Neural cell (in vitro differentiated cells): ENCODE measurements around the gene CUBN. TPM values are rescaled to one million over a fixed set of nuclear protein-coding genes. Genes with fewer than 3 reads are reported as not detected.

Experiments
- H2AFZ ChIP-seq: fragments of 200-600, 300-800 bp; sonication (generic), shearing (Covaris generic); 2 replicates; pipeline ENCODE4 v1.6.0; 2014; ENCODE audit warnings: low read depth, mild to moderate bottlenecking, antibody characterized with exemption, low read length, moderate library complexity
- H3F3A ChIP-seq: fragments of 200-600 bp; shearing (Covaris generic); 2 replicates; pipeline ENCODE4 v1.6.1; 2016; ENCODE audit warnings: mild to moderate bottlenecking, moderate library complexity, mixed read lengths, antibody characterized with exemption, low read length; ENCODE audit not compliant: insufficient read depth, poor library complexity, severe bottlenecking
- H3K27ac ChIP-seq: fragments of 200-600, 300-800 bp; sonication (generic), shearing (Covaris generic); 2 replicates; pipeline ENCODE4 v1.5.1; 2014; ENCODE audit warnings: mild to moderate bottlenecking, low read length, moderate library complexity
- H3K27me3 ChIP-seq: fragments of 300-800, 200-600 bp; sonication (generic), shearing (Covaris generic); 2 replicates; pipeline ENCODE4 v1.6.0; 2014; ENCODE audit warnings: mild to moderate bottlenecking, low read depth, low read length, moderate library complexity; ENCODE audit not compliant: insufficient read depth
- H3K36me3 ChIP-seq: fragments of 300-800, 200-600 bp; sonication (generic), shearing (Covaris generic); 2 replicates; pipeline ENCODE4 v1.5.1; 2014; ENCODE audit warnings: mild to moderate bottlenecking, antibody characterized with exemption, low read length, moderate library complexity; ENCODE audit not compliant: insufficient read depth
- H3K4me2 ChIP-seq: fragments of 300-800, 200-600 bp; sonication (generic), shearing (Covaris generic); 2 replicates; pipeline ENCODE4 v1.6.0; 2014; ENCODE audit warnings: mild to moderate bottlenecking, low read length
- H3K4me3 ChIP-seq: fragments of 300-800, 200-600 bp; sonication (generic), shearing (Covaris generic); 2 replicates; pipeline ENCODE4 v1.5.1; 2014; ENCODE audit warnings: mild to moderate bottlenecking, low read length, moderate library complexity
- H3K79me2 ChIP-seq: fragments of 200-600 bp; shearing (Covaris generic); replicated peaks from 2 replicates; pipeline ENCODE4 v1.6.0; 2014; ENCODE audit warnings: mild to moderate bottlenecking, low read length, moderate library complexity; ENCODE audit not compliant: insufficient read depth
- H3K9ac ChIP-seq: fragments of 300-800, 200-600 bp; sonication (generic), shearing (Covaris generic); 2 replicates; pipeline ENCODE4 v1.6.1; 2016; ENCODE audit warnings: mild to moderate bottlenecking, low read length, mixed read lengths
- H3K9me2 ChIP-seq: fragments of 200-600 bp; shearing (Covaris generic); 2 replicates; pipeline ENCODE4 v1.6.1; 2016; ENCODE audit warnings: mild to moderate bottlenecking, low read length, mixed read lengths; ENCODE audit not compliant: insufficient read depth
- H3K9me3 ChIP-seq: fragments of 200-600, 300-800 bp; sonication (generic), shearing (Covaris generic); 2 replicates; pipeline ENCODE4 v1.6.1; 2016; ENCODE audit warnings: mild to moderate bottlenecking, mixed run types, low read length, moderate library complexity, mixed read lengths
- H4K20me1 ChIP-seq: fragments of 200-600 bp; shearing (Covaris generic); 2 replicates; pipeline ENCODE4 v1.6.1; 2016; ENCODE audit warnings: mild to moderate bottlenecking, mixed run types; ENCODE audit not compliant: insufficient read depth
- EP300 ChIP-seq: fragments of 450-650 bp; conservative IDR thresholded peaks from 2 replicates; pipeline ENCODE4 v1.6.1; 2014; ENCODE audit warnings: antibody characterized with exemption, mild to moderate bottlenecking, moderate library complexity; ENCODE audit not compliant: poor library complexity, severe bottlenecking
- EZH2 ChIP-seq: fragments of 200-600, 300-800 bp; shearing (Covaris generic), sonication (generic); IDR thresholded peaks from 2 replicates; pipeline ENCODE4 v1.6.1; 2014; ENCODE audit warnings: antibody characterized with exemption, low read length, borderline replicate concordance, mild to moderate bottlenecking; ENCODE audit not compliant: insufficient read depth, poor library complexity, severe bottlenecking
- MXI1 ChIP-seq: fragments of 450-650 bp; conservative IDR thresholded peaks from 2 replicates; pipeline ENCODE4 v1.6.1; 2014; ENCODE audit warnings: antibody characterized with exemption, mild to moderate bottlenecking; ENCODE audit not compliant: poor library complexity, severe bottlenecking
- POLR2AphosphoS5 ChIP-seq: IDR thresholded peaks from 2 replicates; pipeline ENCODE4 v1.6.1; 2012
- RAD21 ChIP-seq: fragments of 450-650 bp; conservative IDR thresholded peaks from 2 replicates; pipeline ENCODE4 v1.6.1; 2014; ENCODE audit warnings: antibody characterized with exemption, mild to moderate bottlenecking, moderate library complexity
- SMC3 ChIP-seq: fragments of 450-650 bp; conservative IDR thresholded peaks from 2 replicates; pipeline ENCODE4 v1.6.1; 2014; ENCODE audit warnings: antibody characterized with exemption, mild to moderate bottlenecking, moderate library complexity; ENCODE audit not compliant: poor library complexity
- TAF1 ChIP-seq: IDR thresholded peaks from 2 replicates; pipeline ENCODE4 v1.6.1; 2012; ENCODE audit warnings: low read depth
- polyA plus RNA-seq: library from polyadenylated mRNA; depleted of rRNA; stranded (reverse); fragments of >200 nt; gene quantifications from 2 replicates; pipeline ENCODE4 v1.2.3, GENCODE V29; 2014
- TF ChIP-seq, protein P1 (sequence below): fragments of 450-650 bp; IDR thresholded peaks from 2 replicates; pipeline ENCODE4 v1.5.1; 2014; ENCODE audit warnings: antibody characterized with exemption, mild to moderate bottlenecking, moderate library complexity; ENCODE audit not compliant: poor library complexity, severe bottlenecking
- TF ChIP-seq, protein P2 (sequence below): IDR thresholded peaks from 2 replicates; pipeline ENCODE4 v1.6.1; 2012; ENCODE audit warnings: borderline replicate concordance

The CUBN gene
- polyA plus RNA-seq, 1 donor from 2014 or later, result 7.1 TPM

DNA sequence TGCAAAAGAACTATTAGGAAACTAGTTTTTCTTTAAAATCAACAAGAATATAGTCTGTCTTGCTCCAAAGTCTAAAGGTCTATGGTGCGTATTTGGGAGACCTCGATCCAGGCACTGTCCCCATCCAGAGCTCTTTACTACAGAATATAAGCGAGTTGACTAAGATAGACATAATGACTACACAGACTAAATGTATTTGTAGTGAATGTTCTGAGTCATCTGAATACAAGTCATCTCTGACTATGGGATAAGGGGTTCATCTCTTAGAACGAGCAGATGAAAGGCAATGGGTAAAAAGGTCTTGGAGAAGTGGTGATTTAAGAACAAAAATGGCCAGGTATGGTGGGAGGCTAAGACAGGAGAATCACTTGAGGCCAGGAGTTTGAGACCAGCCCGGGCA lies 176.3 kb downstream of the CUBN start:
- Histone ChIP-seq H3K9me2 (no peaks in the 10 kb centered on the region), H3F3A (no peaks in the 10 kb centered on the region), H3K9ac (no peak overlapping the region), H3K4me2 (no peak overlapping the region), H3K9me3 (no peaks in the 10 kb centered on the region), H3K79me2 (no peaks in the 10 kb centered on the region), H3K27me3 (no peaks in the 10 kb centered on the region), H4K20me1 (no peaks in the 10 kb centered on the region), H3K36me3 (no peaks in the 10 kb centered on the region), H3K27ac (no peak overlapping the region), H3K4me3 (no peak overlapping the region), H2AFZ (no peak overlapping the region)
- TF ChIP-seq, protein P1, sequence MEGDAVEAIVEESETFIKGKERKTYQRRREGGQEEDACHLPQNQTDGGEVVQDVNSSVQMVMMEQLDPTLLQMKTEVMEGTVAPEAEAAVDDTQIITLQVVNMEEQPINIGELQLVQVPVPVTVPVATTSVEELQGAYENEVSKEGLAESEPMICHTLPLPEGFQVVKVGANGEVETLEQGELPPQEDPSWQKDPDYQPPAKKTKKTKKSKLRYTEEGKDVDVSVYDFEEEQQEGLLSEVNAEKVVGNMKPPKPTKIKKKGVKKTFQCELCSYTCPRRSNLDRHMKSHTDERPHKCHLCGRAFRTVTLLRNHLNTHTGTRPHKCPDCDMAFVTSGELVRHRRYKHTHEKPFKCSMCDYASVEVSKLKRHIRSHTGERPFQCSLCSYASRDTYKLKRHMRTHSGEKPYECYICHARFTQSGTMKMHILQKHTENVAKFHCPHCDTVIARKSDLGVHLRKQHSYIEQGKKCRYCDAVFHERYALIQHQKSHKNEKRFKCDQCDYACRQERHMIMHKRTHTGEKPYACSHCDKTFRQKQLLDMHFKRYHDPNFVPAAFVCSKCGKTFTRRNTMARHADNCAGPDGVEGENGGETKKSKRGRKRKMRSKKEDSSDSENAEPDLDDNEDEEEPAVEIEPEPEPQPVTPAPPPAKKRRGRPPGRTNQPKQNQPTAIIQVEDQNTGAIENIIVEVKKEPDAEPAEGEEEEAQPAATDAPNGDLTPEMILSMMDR, result no peak
- no peak for TF ChIP-seq POLR2AphosphoS5

DNA sequence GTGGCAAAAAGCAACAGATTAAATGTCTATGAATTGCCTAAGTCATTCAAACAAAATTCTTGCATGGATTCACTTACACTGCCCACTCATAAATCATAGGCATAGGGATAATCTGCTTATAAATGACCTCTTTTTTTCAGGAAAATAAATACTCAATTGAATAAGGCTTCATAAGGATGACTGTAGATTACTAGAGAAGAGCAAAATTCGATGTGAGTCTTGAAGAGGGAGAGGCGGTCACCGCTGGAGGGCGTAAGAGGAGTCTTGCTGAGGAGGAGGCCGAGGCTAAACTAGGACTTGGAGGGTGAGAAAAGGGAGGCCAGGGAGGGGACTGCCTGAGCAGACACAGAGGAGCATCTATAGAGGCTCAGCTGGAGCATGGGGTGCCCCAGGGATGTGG lies 177.0 kb downstream of the CUBN start:
- Histone ChIP-seq H3K79me2 (no peaks in the 10 kb centered on the region), H3K27me3 (no peaks in the 10 kb centered on the region), H3K4me2 (no peak overlapping the region), H4K20me1 (no peaks in the 10 kb centered on the region), H3K4me3 (no peak overlapping the region), H3K9ac (no peak overlapping the region), H3K9me3 (no peaks in the 10 kb centered on the region), H2AFZ (no peak overlapping the region), H3K9me2 (no peaks in the 10 kb centered on the region), H3K36me3 (no peaks in the 10 kb centered on the region), H3F3A (no peaks in the 10 kb centered on the region), H3K27ac (no peak overlapping the region)
- TF ChIP-seq, protein P1, result no peak
- no peak for TF ChIP-seq EP300
- no peak for TF ChIP-seq EZH2
- TF ChIP-seq RAD21, result no peak
- TF ChIP-seq SMC3, result no peak
- TF ChIP-seq, protein P2, sequence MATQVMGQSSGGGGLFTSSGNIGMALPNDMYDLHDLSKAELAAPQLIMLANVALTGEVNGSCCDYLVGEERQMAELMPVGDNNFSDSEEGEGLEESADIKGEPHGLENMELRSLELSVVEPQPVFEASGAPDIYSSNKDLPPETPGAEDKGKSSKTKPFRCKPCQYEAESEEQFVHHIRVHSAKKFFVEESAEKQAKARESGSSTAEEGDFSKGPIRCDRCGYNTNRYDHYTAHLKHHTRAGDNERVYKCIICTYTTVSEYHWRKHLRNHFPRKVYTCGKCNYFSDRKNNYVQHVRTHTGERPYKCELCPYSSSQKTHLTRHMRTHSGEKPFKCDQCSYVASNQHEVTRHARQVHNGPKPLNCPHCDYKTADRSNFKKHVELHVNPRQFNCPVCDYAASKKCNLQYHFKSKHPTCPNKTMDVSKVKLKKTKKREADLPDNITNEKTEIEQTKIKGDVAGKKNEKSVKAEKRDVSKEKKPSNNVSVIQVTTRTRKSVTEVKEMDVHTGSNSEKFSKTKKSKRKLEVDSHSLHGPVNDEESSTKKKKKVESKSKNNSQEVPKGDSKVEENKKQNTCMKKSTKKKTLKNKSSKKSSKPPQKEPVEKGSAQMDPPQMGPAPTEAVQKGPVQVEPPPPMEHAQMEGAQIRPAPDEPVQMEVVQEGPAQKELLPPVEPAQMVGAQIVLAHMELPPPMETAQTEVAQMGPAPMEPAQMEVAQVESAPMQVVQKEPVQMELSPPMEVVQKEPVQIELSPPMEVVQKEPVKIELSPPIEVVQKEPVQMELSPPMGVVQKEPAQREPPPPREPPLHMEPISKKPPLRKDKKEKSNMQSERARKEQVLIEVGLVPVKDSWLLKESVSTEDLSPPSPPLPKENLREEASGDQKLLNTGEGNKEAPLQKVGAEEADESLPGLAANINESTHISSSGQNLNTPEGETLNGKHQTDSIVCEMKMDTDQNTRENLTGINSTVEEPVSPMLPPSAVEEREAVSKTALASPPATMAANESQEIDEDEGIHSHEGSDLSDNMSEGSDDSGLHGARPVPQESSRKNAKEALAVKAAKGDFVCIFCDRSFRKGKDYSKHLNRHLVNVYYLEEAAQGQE, result no peak
- TF ChIP-seq TAF1, result no peak
- no peak for TF ChIP-seq MXI1
- TF ChIP-seq POLR2AphosphoS5, result no peak
